HEK293T (cell line): Measurements from ENCODE around the gene FAM222A.

Source experiments
- CTCF ChIA-PET: fragments of 350-600 bp; formaldehyde crosslinking; extraction: SDS; loops from one replicate; lab custom pipeline; 2021; ENCODE audit warnings: antibody characterized with exemption, inconsistent platforms; lab: Yijun Ruan, JAX
- POLR2A ChIA-PET: fragments of 350-600 bp; formaldehyde crosslinking; extraction: SDS; loops from one replicate; lab custom pipeline; 2020; ENCODE audit warnings: antibody characterized with exemption, inconsistent platforms; lab: Yijun Ruan, JAX
- DNase-seq: peaks from one replicate; pipeline ENCODE4 v3.0.0; 2012; ENCODE audit warnings: mixed read lengths; ENCODE audit errors: extremely low spot score
- ARNT ChIP-seq: fragments of 450-650 bp; IDR thresholded peaks from 2 replicates; pipeline ENCODE4 v1.6.1; 2017; ENCODE audit warnings: mild to moderate bottlenecking
- BHLHE40 ChIP-seq: fragments of 450-650 bp; IDR thresholded peaks from 2 replicates; pipeline ENCODE4 v1.6.1; 2016; ENCODE audit warnings: mild to moderate bottlenecking, moderate library complexity, borderline replicate concordance
- CTBP1 ChIP-seq: fragments of 450-650 bp; IDR thresholded peaks from 2 replicates; pipeline ENCODE4 v1.6.1; 2016; ENCODE audit warnings: borderline replicate concordance
- ELF4 ChIP-seq: fragments of 450-650 bp; IDR thresholded peaks from 2 replicates; pipeline ENCODE4 v1.6.1; 2017; ENCODE audit warnings: antibody characterized with exemption
- FOXA1 ChIP-seq: fragments of 450-650 bp; IDR thresholded peaks from 2 replicates; pipeline ENCODE4 v1.6.1; 2016; ENCODE audit warnings: mild to moderate bottlenecking
- FOXK2 ChIP-seq: fragments of 450-650 bp; IDR thresholded peaks from 2 replicates; pipeline ENCODE4 v1.6.1; 2016; ENCODE audit warnings: mild to moderate bottlenecking
- FOXM1 ChIP-seq: fragments of 450-650 bp; IDR thresholded peaks from 2 replicates; pipeline ENCODE4 v1.6.1; 2017; ENCODE audit warnings: mild to moderate bottlenecking, borderline replicate concordance
- HDGF ChIP-seq: fragments of 450-650 bp; IDR thresholded peaks from 2 replicates; pipeline ENCODE4 v1.6.1; 2017; ENCODE audit warnings: antibody characterized with exemption, borderline replicate concordance
- L3MBTL2 ChIP-seq: fragments of 450-650 bp; conservative IDR thresholded peaks from 2 replicates; pipeline ENCODE4 v1.6.1; 2016; ENCODE audit warnings: mild to moderate bottlenecking
- LEF1 ChIP-seq: fragments of 450-650 bp; IDR thresholded peaks from 2 replicates; pipeline ENCODE4 v1.6.1; 2017; ENCODE audit warnings: mild to moderate bottlenecking, borderline replicate concordance
- NFRKB ChIP-seq: fragments of 450-650 bp; IDR thresholded peaks from 2 replicates; pipeline ENCODE4 v1.6.1; 2016; ENCODE audit warnings: mild to moderate bottlenecking, moderate library complexity
- PKNOX1 ChIP-seq: fragments of 450-650 bp; IDR thresholded peaks from 2 replicates; pipeline ENCODE4 v1.6.1; 2016
- SP1 ChIP-seq: fragments of 450-650 bp; IDR thresholded peaks from 2 replicates; pipeline ENCODE4 v1.6.1; 2017
- SUZ12 ChIP-seq: fragments of 450-650 bp; IDR thresholded peaks from 2 replicates; pipeline ENCODE4 v1.6.1; 2016; ENCODE audit warnings: mild to moderate bottlenecking
- TARDBP ChIP-seq: fragments of 450-650 bp; IDR thresholded peaks from 2 replicates; pipeline ENCODE4 v1.6.1; 2016
- ZNF384 ChIP-seq: fragments of 450-650 bp; IDR thresholded peaks from 2 replicates; pipeline ENCODE4 v1.6.1; 2016

The FAM222A gene

DNA sequence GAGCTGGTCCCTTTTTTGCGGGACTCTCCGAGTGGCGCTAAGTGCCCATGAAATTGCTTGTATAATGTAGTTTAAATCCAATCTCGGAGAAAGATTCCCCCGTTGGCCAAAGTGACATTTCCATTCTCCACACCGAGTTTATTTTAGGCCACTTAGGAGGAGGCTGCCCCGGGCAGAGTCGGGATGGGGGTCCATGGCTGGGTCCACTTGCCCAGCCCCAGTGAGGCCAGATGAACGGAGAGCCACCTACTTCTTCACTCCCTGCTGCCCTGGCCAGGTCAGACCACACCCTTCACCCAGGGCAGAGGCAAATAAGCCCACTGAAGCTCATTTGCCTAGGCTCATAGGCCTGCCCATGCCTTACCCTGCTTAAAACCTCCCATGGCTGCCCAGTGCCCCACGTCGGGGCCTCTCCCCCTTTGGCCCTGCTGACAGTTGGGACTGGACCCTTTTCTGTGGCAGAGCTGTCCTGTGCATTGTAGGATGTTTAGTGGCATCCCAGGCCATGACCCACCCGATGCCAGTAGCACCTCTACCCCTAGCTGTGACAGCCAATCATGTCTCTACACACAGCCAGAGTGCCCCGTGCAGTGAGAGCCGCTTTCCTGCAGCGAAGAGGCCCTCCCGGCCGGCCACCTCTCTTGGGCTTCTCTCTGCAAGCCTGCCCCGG is 51.3 kb downstream of the FAM222A start:
- POLR2A ChIA-PET, result no interaction called here
- CTCF ChIA-PET, result interaction anchor here (0.7 to 2.0 kb wide), 3 partner anchors 12 to 226 kb away, joined by 3 to 5 read pairs (median 3); no protein-coding TSS in a partner anchor
- DNase-seq, result no peak
- no peak for TF ChIP-seq SUZ12
- no peak for TF ChIP-seq ARNT
- TF ChIP-seq BHLHE40, result no peak
- TF ChIP-seq SP1, result no peak
- no peak for TF ChIP-seq PKNOX1
- no peak for TF ChIP-seq ZNF384
- no peak for TF ChIP-seq ELF4
- no peak for TF ChIP-seq CTBP1
- no peak for TF ChIP-seq TARDBP
- TF ChIP-seq FOXK2, result no peak
- TF ChIP-seq FOXM1, result no peak
- no peak for TF ChIP-seq FOXA1
- TF ChIP-seq L3MBTL2, result no peak

- TF ChIP-seq ARNT (no peak), LEF1 (no peak), ZNF384 (no peak), CTBP1 (no peak), SUZ12 (no peak)
- no peak for DNase-seq
- POLR2A ChIA-PET, result no interaction called here
- CTCF ChIA-PET, result no interaction called here
Observed at GRCh38 chr12:109765446-109765810, 51.8 kb downstream of the FAM222A start.

GRCh38 chr12:109766251-109766778 is 52.7 kb downstream of the FAM222A start:
- CTCF ChIA-PET, result interaction anchor here (0.7 to 1.2 kb wide), 2 partner anchors 13 to 79 kb away, joined by 3 to 6 read pairs; no protein-coding TSS in a partner anchor

DNA sequence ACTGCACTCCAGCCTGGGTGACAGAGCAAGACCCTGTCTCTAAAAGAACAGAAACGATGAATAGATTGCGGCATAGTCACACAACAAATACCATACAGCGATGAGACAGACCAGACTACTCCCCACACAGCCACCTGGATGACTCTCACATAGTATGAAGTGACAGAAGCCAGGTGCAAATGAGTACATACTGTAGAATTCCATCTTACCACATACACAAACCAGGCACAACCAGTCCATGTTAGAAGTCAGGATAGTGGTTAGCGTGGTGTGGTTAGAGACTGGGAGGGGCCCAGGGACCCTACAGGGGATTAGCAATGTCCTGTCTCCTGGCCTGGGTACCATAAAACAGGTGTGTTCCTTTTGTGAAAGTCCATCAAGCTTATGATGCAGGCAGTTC is 53.8 kb downstream of the FAM222A start:
- DNase-seq, result no peak
- ChIA-PET POLR2A (no interaction called here), CTCF (no interaction called here)
- TF ChIP-seq TARDBP (no peak), ELF4 (no peak), BHLHE40 (no peak), SUZ12 (no peak), PKNOX1 (no peak), LEF1 (no peak), ARNT (no peak), FOXK2 (no peak), SP1 (no peak), L3MBTL2 (no peak), FOXM1 (no peak), CTBP1 (no peak), NFRKB (no peak), HDGF (no peak), FOXA1 (no peak)

More at GRCh38 chr12:109766251-109766778, 52.7 kb downstream of the FAM222A start:
- TF ChIP-seq SUZ12, result no peak
- no peak for TF ChIP-seq ELF4
- no peak for TF ChIP-seq ZNF384
- no peak for DNase-seq
- POLR2A ChIA-PET, result no interaction called here

DNA sequence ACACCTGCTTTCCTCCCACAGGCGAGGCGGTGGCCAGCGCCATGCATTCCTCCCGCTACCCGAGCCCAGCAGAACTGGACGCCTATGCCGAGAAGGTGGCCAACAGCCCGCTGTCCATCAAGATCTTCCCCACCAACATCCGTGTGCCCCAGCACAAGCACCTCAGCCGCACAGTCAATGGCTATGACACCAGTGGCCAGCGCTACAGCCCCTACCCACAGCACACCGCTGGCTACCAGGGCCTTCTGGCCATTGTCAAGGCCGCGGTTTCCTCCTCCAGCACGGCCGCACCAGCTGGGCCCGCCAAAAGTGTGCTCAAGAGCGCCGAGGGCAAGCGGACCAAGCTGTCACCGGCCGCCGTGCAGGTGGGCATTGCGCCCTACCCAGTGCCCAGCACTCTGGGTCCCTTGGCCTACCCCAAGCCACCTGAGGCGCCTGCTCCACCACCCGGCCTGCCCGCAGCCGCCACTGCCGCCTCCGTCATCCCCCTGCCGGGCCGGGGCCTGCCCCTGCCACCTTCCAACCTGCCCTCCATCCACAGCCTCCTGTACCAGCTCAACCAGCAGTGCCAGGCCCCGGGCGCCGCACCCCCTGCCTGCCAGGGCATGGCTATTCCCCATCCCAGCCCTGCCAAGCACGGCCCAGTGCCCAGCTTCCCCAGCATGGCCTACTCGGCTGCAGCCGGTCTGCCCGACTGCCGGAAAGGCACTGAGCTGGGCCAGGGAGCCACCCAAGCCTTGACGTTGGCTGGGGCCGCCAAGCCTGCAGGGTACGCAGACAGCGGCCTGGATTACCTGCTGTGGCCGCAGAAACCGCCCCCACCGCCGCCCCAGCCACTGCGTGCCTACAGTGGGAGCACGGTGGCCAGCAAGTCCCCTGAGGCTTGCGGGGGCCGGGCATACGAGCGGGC is 54.6 kb downstream of the FAM222A start:
- ChIA-PET CTCF (interaction anchor here (0.5 kb wide), 1 partner anchor 34 kb away, joined by 5 read pairs; no protein-coding TSS in a partner anchor), POLR2A (no interaction called here)
- TF ChIP-seq FOXK2 (no peak), ZNF384 (no peak), SUZ12 (no peak)
- DNase-seq, result no peak

- no peak for TF ChIP-seq FOXM1
- no peak for TF ChIP-seq TARDBP
- ChIA-PET CTCF (interaction anchor here (0.5 kb wide), 1 partner anchor 33 kb away, joined by 5 read pairs; no protein-coding TSS in a partner anchor), POLR2A (no interaction called here)
Observed at GRCh38 chr12:109768901-109769670, 55.5 kb downstream of the FAM222A start.

More at GRCh38 chr12:109768901-109769670, 55.5 kb downstream of the FAM222A start:
- no peak for DNase-seq
